IMR-90 (cell line): ENCODE results near the gene ORAI3. TPM values are rescaled to one million over a fixed set of nuclear protein-coding genes. Genes with fewer than 3 reads are reported as not detected.

Experiments
- ATAC-seq: fragments of 200-7000 bp; cut with Tn5 transposase; 2 replicates; pipeline ENCODE4 v1.9.1; 2020; ENCODE audit warnings: low read depth, mild to moderate bottlenecking, moderate library complexity
- BruUV-seq: library from RNA; stranded (reverse); fragments of 400-500 nt; replicated peaks from 2 replicates; lab custom pipeline; 2021; lab: Mats Ljungman, UMichigan
- CTCF ChIA-PET: fragments of 300-600 bp; formaldehyde crosslinking; extraction: SDS; loops from one replicate; lab custom pipeline; 2021; ENCODE audit warnings: antibody characterized with exemption; lab: Yijun Ruan, JAX
- POLR2A ChIA-PET: fragments of 300-600 bp; sonication (Branson Sonifier 250); formaldehyde crosslinking; loops from one replicate; lab custom pipeline; 2022; ENCODE audit warnings: antibody characterized with exemption; ENCODE audit not compliant: unreplicated experiment; lab: Charles Lee
- DNase-seq: peaks from one replicate; pipeline ENCODE4 v3.0.0; 2013
- H2AFZ ChIP-seq: replicated peaks from 2 replicates; pipeline ENCODE3; 2013; ENCODE audit warnings: low read length, mild to moderate bottlenecking; ENCODE audit not compliant: poor library complexity
- H2AK5ac ChIP-seq: 2 replicates; pipeline ENCODE4 v1.6.1; 2013; ENCODE audit warnings: low read depth, low read length, inconsistent platforms
- H2AK9ac ChIP-seq: replicated peaks from 2 replicates; pipeline ENCODE3; 2013; ENCODE audit warnings: mild to moderate bottlenecking, low read depth, low read length, moderate library complexity; ENCODE audit not compliant: poor library complexity
- H2BK120ac ChIP-seq: 2 replicates; pipeline ENCODE4 v1.6.1; 2013; ENCODE audit warnings: low read depth, low read length, inconsistent platforms
- H2BK15ac ChIP-seq: 3 replicates; pipeline ENCODE4 v1.6.1; 2013; ENCODE audit warnings: low read depth, low read length, inconsistent platforms
- H2BK20ac ChIP-seq: 2 replicates; pipeline ENCODE4 v1.6.1; 2013; ENCODE audit warnings: low read depth, mild to moderate bottlenecking, inconsistent platforms, low read length, moderate library complexity
- H2BK5ac ChIP-seq: 2 replicates; pipeline ENCODE4 v1.6.1; 2013; ENCODE audit warnings: mild to moderate bottlenecking, low read depth, low read length, inconsistent platforms; ENCODE audit not compliant: poor library complexity, severe bottlenecking
- H3K14ac ChIP-seq: replicated peaks from 2 replicates; pipeline ENCODE4 v1.6.1; 2013; ENCODE audit warnings: low read depth, low read length, inconsistent platforms
- H3K18ac ChIP-seq: 2 replicates; pipeline ENCODE4 v1.6.1; 2013; ENCODE audit warnings: low read depth, low read length, control low read depth
- H3K23ac ChIP-seq: 2 replicates; pipeline ENCODE4 v1.6.1; 2013; ENCODE audit warnings: low read depth, low read length, inconsistent platforms
- H3K27ac ChIP-seq: 2 replicates; pipeline ENCODE4 v1.5.1; 2013; ENCODE audit warnings: mild to moderate bottlenecking, control low read depth, low read length; ENCODE audit not compliant: insufficient read depth
- H3K27me3 ChIP-seq: 2 replicates; pipeline ENCODE4 v1.6.1; 2013; ENCODE audit warnings: low read length; ENCODE audit not compliant: control insufficient read depth, insufficient read depth
- H3K36me3 ChIP-seq: 2 replicates; pipeline ENCODE4 v1.6.1; 2013; ENCODE audit warnings: low read length, mixed read lengths; ENCODE audit not compliant: control insufficient read depth, insufficient read depth
- H3K4ac ChIP-seq: 2 replicates; pipeline ENCODE4 v1.6.1; 2013; ENCODE audit warnings: low read depth, low read length, inconsistent platforms
- H3K4me1 ChIP-seq: 2 replicates; pipeline ENCODE4 v1.6.1; 2013; ENCODE audit warnings: low read length, mixed read lengths; ENCODE audit not compliant: control insufficient read depth, insufficient read depth
- H3K4me2 ChIP-seq: 2 replicates; pipeline ENCODE4 v1.6.1; 2013; ENCODE audit warnings: low read depth, mild to moderate bottlenecking, control low read depth, low read length, moderate library complexity
- H3K4me3 ChIP-seq: 2 replicates; pipeline ENCODE4 v1.5.1; 2013; ENCODE audit warnings: low read depth, mild to moderate bottlenecking, control low read depth, low read length, moderate library complexity; ENCODE audit not compliant: insufficient read depth
- H3K56ac ChIP-seq: 2 replicates; pipeline ENCODE4 v1.6.1; 2013; ENCODE audit warnings: low read length, inconsistent platforms; ENCODE audit not compliant: insufficient read depth; ENCODE audit errors: extremely low read depth
- H3K79me1 ChIP-seq, 2 experiments: 2 replicates each; pipeline ENCODE4 v1.6.1; 2013; ENCODE audit warnings: low read length in 2 of 2, inconsistent platforms in 1 of 2, low read depth in 1 of 2
- H3K9ac ChIP-seq: 2 replicates; pipeline ENCODE4 v1.6.1; 2013; ENCODE audit warnings: low read depth, low read length, control low read depth
- H3K9me1 ChIP-seq: 2 replicates; pipeline ENCODE4 v1.6.1; 2013; ENCODE audit warnings: low read length, inconsistent platforms; ENCODE audit not compliant: insufficient read depth
- H3K9me3 ChIP-seq: 2 replicates; pipeline ENCODE4 v1.6.1; 2013; ENCODE audit warnings: low read length; ENCODE audit not compliant: control insufficient read depth, insufficient read depth
- H4K20me1 ChIP-seq: 2 replicates; pipeline ENCODE4 v1.6.1; 2013; ENCODE audit warnings: low read length, inconsistent platforms; ENCODE audit not compliant: insufficient read depth
- H4K5ac ChIP-seq: 2 replicates; pipeline ENCODE4 v1.6.1; 2013; ENCODE audit warnings: mild to moderate bottlenecking, low read depth, low read length, control low read depth
- H4K8ac ChIP-seq, 2 experiments: 2 replicates each; pipeline ENCODE4 v1.6.1; 2013; ENCODE audit warnings: low read depth in 2 of 2, low read length in 2 of 2, control low read depth in 1 of 2, inconsistent platforms in 1 of 2
- H4K91ac ChIP-seq: 2 replicates; pipeline ENCODE4 v1.6.1; 2013; ENCODE audit warnings: low read depth, low read length, inconsistent platforms; ENCODE audit not compliant: insufficient read depth
- CEBPB ChIP-seq: IDR thresholded peaks from 2 replicates; pipeline ENCODE4 v1.6.1; 2012; ENCODE audit warnings: low read depth, low read length, improper control_type of control experiment
- ELK1 ChIP-seq: fragments of 150-350 bp; IDR thresholded peaks from 2 replicates; pipeline ENCODE4 v1.6.1; 2016; ENCODE audit warnings: low read depth, mild to moderate bottlenecking, low read length, moderate library complexity, borderline replicate concordance
- RFX5 ChIP-seq: IDR thresholded peaks from 2 replicates; pipeline ENCODE4 v1.8.0; 2012; ENCODE audit warnings: low read depth, mild to moderate bottlenecking, low read length, moderate library complexity
- WGBS, 2 experiments: methylation state at CpG; one replicate each; pipeline versions ENCODE4 v1.1.5 to v1.1.7; 2013; ENCODE audit warnings: missing lambda C conversion rate in 2 of 2; ENCODE audit not compliant: insufficient read length in 1 of 2; ENCODE audit errors: extremely low coverage in 2 of 2; 5-methylcytosine and 5-hydroxymethylcytosine counted together
- dilution Hi-C: fragments of 300-500 bp; cut with HindIII; formaldehyde crosslinking; loops from one replicate; pipeline ENCODE4 v1.14.3; 2018; ENCODE audit warnings: low sequenced_read_pairs; ENCODE audit not compliant: unreplicated experiment
- in situ Hi-C: fragments of 300-500 bp; cut with MboI; formaldehyde crosslinking; loops from 3 replicates; pipeline ENCODE4 v1.14.3; 2019; ENCODE audit warnings: low sequenced_read_pairs, inconsistent platforms, mixed read lengths
- intact Hi-C: fragments of 100-400 bp; cut with micrococcal nuclease; formaldehyde crosslinking; loops from 2 replicates; pipeline ENCODE4 v1.10.0; 2022
- polyA plus RNA-seq, 3 experiments: library from polyadenylated mRNA; depleted of rRNA; stranded (reverse); fragments of >200 nt; gene quantifications; 2 replicates each; pipeline ENCODE4 v1.2.3, GENCODE V29; 2012; ENCODE audit warnings: low replicate concordance in 1 of 3
- total RNA-seq: library from RNA; depleted of rRNA; stranded (reverse); fragments of >200 nt; gene quantifications from 2 replicates; pipeline ENCODE4 v1.2.3, GENCODE V29; 2012

The ORAI3 gene
- total and polyA plus RNA-seq, 2 of the 4 experiments (the other 2 are of a cell fraction): 6.8 to 16.9 TPM

DNA sequence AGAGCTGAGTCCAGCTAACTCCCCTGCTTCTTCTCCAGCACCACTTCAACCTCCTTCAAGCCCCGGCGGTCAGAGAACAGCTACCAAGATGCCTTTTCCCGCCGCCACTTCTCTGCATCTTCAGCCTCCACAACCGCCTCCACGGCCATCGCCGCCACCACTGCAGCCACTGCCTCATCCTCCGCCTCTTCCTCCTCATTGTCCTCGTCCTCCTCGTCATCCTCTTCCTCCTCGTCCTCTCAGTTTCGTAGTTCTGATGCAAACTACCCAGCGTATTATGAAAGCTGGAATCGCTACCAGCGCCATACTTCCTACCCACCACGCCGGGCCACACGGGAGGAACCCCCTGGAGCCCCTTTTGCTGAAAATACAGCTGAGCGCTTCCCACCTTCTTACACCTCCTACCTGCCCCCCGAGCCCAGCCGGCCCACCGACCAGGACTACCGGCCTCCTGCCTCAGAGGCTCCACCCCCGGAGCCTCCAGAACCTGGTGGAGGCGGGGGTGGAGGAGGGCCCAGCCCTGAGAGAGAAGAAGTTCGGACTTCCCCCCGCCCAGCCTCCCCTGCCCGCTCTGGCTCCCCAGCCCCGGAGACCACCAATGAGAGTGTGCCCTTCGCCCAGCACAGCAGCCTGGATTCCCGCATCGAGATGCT, 15.8 kb downstream of the ORAI3 start:
- no peak overlapping the region for H4K91ac ChIP-seq
- no peak overlapping the region for H3K14ac ChIP-seq
- H3K4me1 ChIP-seq: no peaks in the 10 kb centered on the region
- H2AFZ ChIP-seq: no peak overlapping the region
- no peak overlapping the region for H3K4me2 ChIP-seq
- no peak overlapping the region for H3K9ac ChIP-seq
- no peak for DNase-seq
- 91% methylated on average over 18 of the region's 33 CpGs; no CpG with 5 or more reads in 1 of the 2 experiments for whole genome bisulfite sequencing, 2 experiments
- BruUV-seq: no TSS peak
- no peaks in the 10 kb centered on the region for H3K9me3 ChIP-seq
- H3K56ac ChIP-seq: no peak overlapping the region
- H3K23ac ChIP-seq: no peak overlapping the region
- H3K4me3 ChIP-seq: no peak overlapping the region
- no peak overlapping the region for H3K18ac ChIP-seq
- TF ChIP-seq ELK1 (no peak), RFX5 (no peak), CEBPB (no peak)
- H4K5ac ChIP-seq: no peak overlapping the region
- no peak overlapping the region for H2BK120ac ChIP-seq
- no peak overlapping the region for H3K27ac ChIP-seq
- H2AK9ac ChIP-seq: no peak overlapping the region
- H3K36me3 ChIP-seq: peaks cover 72% of the 10 kb centered on the region
- no peak overlapping the region for H2BK20ac ChIP-seq
- ATAC-seq: no peak
- dilution Hi-C loops: no loop called here
- in situ Hi-C loops: no loop called here
- H4K20me1 ChIP-seq: peaks cover 10% of the 10 kb centered on the region; the same call in 1 of the 2 replicates
- POLR2A ChIA-PET: no interaction called here
- no peak overlapping the region for H2BK5ac ChIP-seq
- H3K79me1 ChIP-seq: peaks cover 14 to 26% of the 10 kb centered on the region in 2 experiments
- H2BK15ac ChIP-seq: no peak overlapping the region
- H3K27me3 ChIP-seq: no peaks in the 10 kb centered on the region
- CTCF ChIA-PET: interaction anchor here (0.6 kb wide), 1 partner anchor 904 kb away, joined by 3 read pairs; no protein-coding TSS in a partner anchor
- H3K4ac ChIP-seq: no peak overlapping the region
- no peak overlapping the region for H4K8ac ChIP-seq
- no peaks in the 10 kb centered on the region for H3K9me1 ChIP-seq
- intact Hi-C loops: no loop called here
- no peak overlapping the region for H2AK5ac ChIP-seq
